Measurements from ENCODE around the gene MEIKIN.

MEIKIN gene

GRCh38 chr5:131947445-131947844, 2.0 kb upstream of the MEIKIN start:
- Histone ChIP-seq H3K4me3 (ENCODE audit: low read depth, low read length) (no peak overlapping the region), H3K79me2 (ENCODE audit: control insufficient read depth, insufficient read depth, low read length, unreplicated experiment) (no peaks in the 10 kb centered on the region), H3K4me1 (ENCODE audit: control insufficient read depth, insufficient read depth, low read length, unreplicated experiment) (no peaks in the 10 kb centered on the region), H2AFZ (ENCODE audit: low read length, unreplicated experiment) (no peak overlapping the region), H3K27ac (ENCODE audit: low read depth, low read length) (no peak overlapping the region), H3K27me3 (ENCODE audit: insufficient read depth, low read length) (peaks cover 40% of the 10 kb centered on the region), H3K36me3 (ENCODE audit: insufficient read depth, low read length) (no peaks in the 10 kb centered on the region)

DNA sequence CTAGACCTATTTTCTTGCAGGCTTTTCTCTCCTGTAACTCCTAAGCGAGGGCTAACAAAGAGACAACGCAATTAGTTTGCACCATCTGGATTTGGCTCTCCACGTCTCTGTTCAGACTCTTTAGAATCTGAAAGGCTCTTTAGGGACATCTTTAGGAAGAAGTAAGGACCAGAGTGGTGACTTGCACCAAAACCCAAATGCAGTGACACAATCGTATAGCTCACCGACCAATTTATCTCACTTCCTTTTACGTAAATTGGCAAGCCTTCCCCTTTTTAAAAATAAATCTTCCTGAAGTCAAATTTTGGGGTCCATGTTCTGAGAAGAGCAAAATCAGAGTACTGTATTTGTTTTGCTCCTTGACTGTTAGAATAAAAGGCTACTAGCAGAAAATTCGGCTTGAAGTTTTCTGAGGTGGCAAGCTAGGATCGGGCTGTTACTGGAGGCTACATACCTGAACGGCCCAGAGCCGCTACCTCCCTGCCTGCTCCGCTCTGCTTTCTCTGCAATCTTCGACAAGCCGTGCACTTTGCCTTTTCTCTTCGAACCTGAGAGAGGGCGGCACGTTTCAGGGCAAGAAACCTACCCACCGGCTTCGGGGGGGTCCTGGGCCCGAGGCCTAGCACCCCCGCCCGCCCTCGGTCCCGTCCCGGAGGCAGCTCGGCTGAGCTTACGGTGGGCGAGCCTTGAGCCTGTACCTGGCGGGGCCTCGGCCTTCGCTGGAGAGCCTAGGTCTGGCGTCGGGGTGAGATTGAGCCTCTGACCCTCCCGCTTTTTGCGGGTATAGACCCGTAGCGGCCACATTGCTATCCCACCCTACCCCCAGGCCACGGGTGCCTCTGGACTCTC, 537 bp downstream of the MEIKIN start:
- Histone ChIP-seq H3K79me2 (ENCODE audit: control insufficient read depth, insufficient read depth, low read length, unreplicated experiment) (no peaks in the 10 kb centered on the region), H3K4me1 (ENCODE audit: control insufficient read depth, insufficient read depth, low read length, unreplicated experiment) (no peaks in the 10 kb centered on the region), H2AFZ (ENCODE audit: low read length, unreplicated experiment) (no peak overlapping the region), H3K27me3 (ENCODE audit: insufficient read depth, low read length) (peaks cover 56% of the 10 kb centered on the region), H3K4me3 (ENCODE audit: low read depth, low read length) (no peak overlapping the region), H3K36me3 (ENCODE audit: insufficient read depth, low read length) (no peaks in the 10 kb centered on the region), H3K27ac (ENCODE audit: low read depth, low read length) (no peak overlapping the region)

DNA sequence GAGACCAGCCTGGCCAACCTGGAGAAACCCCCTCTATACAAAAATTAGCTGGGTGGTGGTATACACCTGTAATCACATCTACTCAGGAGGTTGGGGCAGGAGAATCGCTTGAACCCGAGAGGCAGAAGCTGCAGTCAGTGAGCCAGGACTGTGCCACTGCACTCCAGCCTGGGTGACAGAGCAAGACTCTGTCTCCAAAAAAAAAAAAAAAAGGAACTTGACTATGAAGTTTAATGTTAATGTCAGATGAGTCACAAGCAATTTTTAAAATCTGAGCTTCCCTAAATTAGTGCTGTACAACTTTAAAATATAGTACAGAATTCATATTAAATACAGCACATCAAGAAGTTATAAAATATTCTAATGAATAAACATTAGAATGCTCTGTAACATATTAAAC, 1.5 kb downstream of the MEIKIN start:
- Histone ChIP-seq H2AFZ (ENCODE audit: low read length, unreplicated experiment) (no peak overlapping the region), H3K4me3 (ENCODE audit: low read depth, low read length) (no peak overlapping the region), H3K4me1 (ENCODE audit: control insufficient read depth, insufficient read depth, low read length, unreplicated experiment) (no peaks in the 10 kb centered on the region), H3K27ac (ENCODE audit: low read depth, low read length) (no peak overlapping the region), H3K36me3 (ENCODE audit: insufficient read depth, low read length) (no peaks in the 10 kb centered on the region), H3K79me2 (ENCODE audit: control insufficient read depth, insufficient read depth, low read length, unreplicated experiment) (no peaks in the 10 kb centered on the region), H3K27me3 (ENCODE audit: insufficient read depth, low read length) (peaks cover 57% of the 10 kb centered on the region)

- H3K4me1 ChIP-seq (ENCODE audit: control insufficient read depth, insufficient read depth, low read length, unreplicated experiment) = no peaks in the 10 kb centered on the region
- H3K4me3 ChIP-seq (ENCODE audit: low read depth, low read length) = no peak overlapping the region
- no peaks in the 10 kb centered on the region for H3K79me2 ChIP-seq (ENCODE audit: control insufficient read depth, insufficient read depth, low read length, unreplicated experiment)
- peaks cover 48% of the 10 kb centered on the region for H3K27me3 ChIP-seq (ENCODE audit: insufficient read depth, low read length)
- no peak overlapping the region for H3K27ac ChIP-seq (ENCODE audit: low read depth, low read length)
- H2AFZ ChIP-seq (ENCODE audit: low read length, unreplicated experiment) = no peak overlapping the region
- no peaks in the 10 kb centered on the region for H3K36me3 ChIP-seq (ENCODE audit: insufficient read depth, low read length)
Measured at GRCh38 chr5:131942016-131942415, 3.4 kb downstream of the MEIKIN start.

- H3K4me1 ChIP-seq (ENCODE audit: control insufficient read depth, insufficient read depth, low read length, unreplicated experiment) = no peaks in the 10 kb centered on the region
- no peak overlapping the region for H3K27ac ChIP-seq (ENCODE audit: low read depth, low read length)
- no peak overlapping the region for H3K4me3 ChIP-seq (ENCODE audit: low read depth, low read length)
- H3K36me3 ChIP-seq (ENCODE audit: insufficient read depth, low read length) = no peaks in the 10 kb centered on the region
- H2AFZ ChIP-seq (ENCODE audit: low read length, unreplicated experiment) = no peak overlapping the region
- peaks cover 55% of the 10 kb centered on the region for H3K27me3 ChIP-seq (ENCODE audit: insufficient read depth, low read length)
- H3K79me2 ChIP-seq (ENCODE audit: control insufficient read depth, insufficient read depth, low read length, unreplicated experiment) = no peaks in the 10 kb centered on the region
Measured at GRCh38 chr5:131939690-131940345, 5.6 kb downstream of the MEIKIN start.

DNA sequence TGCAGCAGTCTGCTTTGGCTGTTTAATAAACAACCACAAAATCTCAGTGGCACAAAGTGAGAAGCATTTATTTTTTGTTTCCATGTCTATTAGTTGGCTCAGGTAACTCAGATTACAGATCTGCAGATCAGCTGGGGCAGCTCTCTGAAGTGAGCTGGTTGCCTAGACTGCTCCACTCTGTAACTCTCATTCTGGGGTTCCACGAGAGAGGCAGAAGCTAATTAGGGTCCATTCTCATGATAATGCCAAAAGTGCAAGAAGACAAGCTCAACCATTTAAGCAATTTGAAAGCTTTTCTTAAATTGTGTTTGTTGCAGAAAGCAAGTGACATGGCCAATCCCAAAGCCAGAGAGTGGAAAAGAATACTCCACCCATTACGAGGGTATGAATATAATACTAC, 13.2 kb downstream of the MEIKIN start:
- Histone ChIP-seq H2AFZ (ENCODE audit: low read length, unreplicated experiment) (no peak overlapping the region), H3K27ac (ENCODE audit: low read depth, low read length) (no peak overlapping the region), H3K4me1 (ENCODE audit: control insufficient read depth, insufficient read depth, low read length, unreplicated experiment) (no peaks in the 10 kb centered on the region), H3K36me3 (ENCODE audit: insufficient read depth, low read length) (no peaks in the 10 kb centered on the region), H3K79me2 (ENCODE audit: control insufficient read depth, insufficient read depth, low read length, unreplicated experiment) (no peaks in the 10 kb centered on the region), H3K4me3 (ENCODE audit: low read depth, low read length) (no peak overlapping the region), H3K27me3 (ENCODE audit: insufficient read depth, low read length) (peaks cover 68% of the 10 kb centered on the region)

DNA sequence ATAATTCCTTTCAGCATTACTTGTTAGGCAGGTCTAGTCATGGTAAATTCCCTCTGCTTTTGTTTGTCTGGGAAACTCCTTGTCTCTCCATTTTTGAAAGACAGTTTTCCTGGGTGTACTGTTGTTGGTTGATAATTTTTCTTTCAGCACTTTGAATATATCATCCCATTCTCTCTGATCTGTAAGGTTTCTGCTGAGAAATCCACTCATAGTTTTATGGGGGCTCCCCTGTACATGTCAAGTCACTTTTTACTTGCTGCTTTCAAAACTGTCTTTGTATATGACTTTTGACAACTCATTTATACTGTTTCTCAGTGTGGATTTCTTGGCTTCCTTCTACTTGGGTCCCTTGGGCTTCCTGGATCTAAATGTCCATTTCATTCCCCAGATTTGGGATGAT, 16.5 kb downstream of the MEIKIN start:
- no peaks in the 10 kb centered on the region for H3K36me3 ChIP-seq (ENCODE audit: insufficient read depth, low read length)
- H3K27me3 ChIP-seq (ENCODE audit: insufficient read depth, low read length) = peaks cover 75% of the 10 kb centered on the region
- no peaks in the 10 kb centered on the region for H3K79me2 ChIP-seq (ENCODE audit: control insufficient read depth, insufficient read depth, low read length, unreplicated experiment)
- H3K4me1 ChIP-seq (ENCODE audit: control insufficient read depth, insufficient read depth, low read length, unreplicated experiment) = no peaks in the 10 kb centered on the region
- H3K27ac ChIP-seq (ENCODE audit: low read depth, low read length) = no peak overlapping the region
- no peak overlapping the region for H3K4me3 ChIP-seq (ENCODE audit: low read depth, low read length)
- H2AFZ ChIP-seq (ENCODE audit: low read length, unreplicated experiment) = no peak overlapping the region

DNA sequence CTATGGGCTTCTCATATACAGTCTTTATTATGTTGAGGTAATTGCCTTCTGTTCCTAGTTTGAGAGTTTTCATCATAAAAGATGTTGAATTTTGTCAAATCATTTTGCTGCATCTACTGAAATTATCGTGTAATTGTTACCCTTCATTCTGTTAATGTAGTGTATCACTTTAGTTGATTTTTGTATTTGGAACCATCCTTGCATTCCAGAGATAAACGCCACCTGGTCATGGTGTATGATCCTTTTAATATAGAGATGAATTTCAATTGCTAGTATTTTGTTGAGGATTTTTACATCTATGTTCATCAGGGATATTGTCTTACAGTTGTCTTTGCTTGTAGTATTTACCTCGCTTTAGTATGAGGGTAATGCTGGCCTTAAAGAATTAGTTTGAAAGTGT, 19.3 kb downstream of the MEIKIN start:
- Histone ChIP-seq H3K27me3 (ENCODE audit: insufficient read depth, low read length) (peaks cover 50% of the 10 kb centered on the region), H3K4me3 (ENCODE audit: low read depth, low read length) (no peak overlapping the region), H2AFZ (ENCODE audit: low read length, unreplicated experiment) (no peak overlapping the region), H3K4me1 (ENCODE audit: control insufficient read depth, insufficient read depth, low read length, unreplicated experiment) (no peaks in the 10 kb centered on the region), H3K27ac (ENCODE audit: low read depth, low read length) (no peak overlapping the region), H3K79me2 (ENCODE audit: control insufficient read depth, insufficient read depth, low read length, unreplicated experiment) (no peaks in the 10 kb centered on the region), H3K36me3 (ENCODE audit: insufficient read depth, low read length) (no peaks in the 10 kb centered on the region)

DNA sequence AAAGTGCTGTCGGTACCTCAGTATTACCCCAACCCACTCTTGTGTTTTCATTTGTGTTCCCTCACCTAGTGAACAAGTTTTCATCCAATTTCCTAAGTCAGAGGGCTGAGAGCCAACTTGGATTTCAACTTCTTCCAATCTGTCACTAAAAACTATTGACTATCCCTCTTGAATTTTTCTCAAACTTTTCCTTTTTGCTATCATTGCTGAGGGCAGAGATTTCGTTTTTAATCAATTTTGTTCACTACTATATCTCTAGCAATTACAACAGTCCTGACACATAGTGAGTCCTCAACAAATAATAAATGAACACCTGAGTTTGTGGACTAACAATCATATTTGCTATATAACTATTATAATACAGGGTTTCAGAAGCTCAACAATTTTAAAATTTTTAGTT, 29.0 kb downstream of the MEIKIN start:
- no peak overlapping the region for H3K27ac ChIP-seq (ENCODE audit: low read depth, low read length)
- no peaks in the 10 kb centered on the region for H3K36me3 ChIP-seq (ENCODE audit: insufficient read depth, low read length)
- no peaks in the 10 kb centered on the region for H3K79me2 ChIP-seq (ENCODE audit: control insufficient read depth, insufficient read depth, low read length, unreplicated experiment)
- H2AFZ ChIP-seq (ENCODE audit: low read length, unreplicated experiment) = no peak overlapping the region
- H3K27me3 ChIP-seq (ENCODE audit: insufficient read depth, low read length) = peaks cover 88% of the 10 kb centered on the region
- no peak overlapping the region for H3K4me3 ChIP-seq (ENCODE audit: low read depth, low read length)
- no peaks in the 10 kb centered on the region for H3K4me1 ChIP-seq (ENCODE audit: control insufficient read depth, insufficient read depth, low read length, unreplicated experiment)

GRCh38 chr5:131914472-131914871, 31.0 kb downstream of the MEIKIN start:
- peaks cover 93% of the 10 kb centered on the region for H3K27me3 ChIP-seq (ENCODE audit: insufficient read depth, low read length)
- H3K4me1 ChIP-seq (ENCODE audit: control insufficient read depth, insufficient read depth, low read length, unreplicated experiment) = no peaks in the 10 kb centered on the region
- H3K36me3 ChIP-seq (ENCODE audit: insufficient read depth, low read length) = no peaks in the 10 kb centered on the region
- H3K79me2 ChIP-seq (ENCODE audit: control insufficient read depth, insufficient read depth, low read length, unreplicated experiment) = no peaks in the 10 kb centered on the region
- H3K4me3 ChIP-seq (ENCODE audit: low read depth, low read length) = no peak overlapping the region
- H3K27ac ChIP-seq (ENCODE audit: low read depth, low read length) = no peak overlapping the region
- H2AFZ ChIP-seq (ENCODE audit: low read length, unreplicated experiment) = no peak overlapping the region

DNA sequence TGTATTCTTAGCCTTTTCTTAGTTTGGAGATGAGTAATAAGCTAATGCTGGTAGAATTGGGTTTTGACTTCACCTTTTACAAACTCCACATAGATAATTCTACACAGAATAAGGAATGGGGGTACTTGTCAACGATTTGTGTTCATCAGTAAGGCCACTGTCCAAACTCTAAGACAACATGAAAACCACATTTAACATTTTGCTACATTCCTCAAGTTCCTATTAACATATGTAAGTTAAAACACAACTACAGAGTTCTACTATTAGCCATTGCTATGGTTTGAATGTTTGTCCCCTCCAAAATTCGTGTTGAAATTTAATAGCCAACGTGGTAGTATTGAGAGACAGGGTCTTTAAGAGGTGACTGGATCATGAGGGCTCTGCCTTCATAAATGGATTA, 31.9 kb downstream of the MEIKIN start:
- H3K36me3 ChIP-seq (ENCODE audit: insufficient read depth, low read length) = no peaks in the 10 kb centered on the region
- peaks cover 93% of the 10 kb centered on the region for H3K27me3 ChIP-seq (ENCODE audit: insufficient read depth, low read length)
- no peak overlapping the region for H3K4me3 ChIP-seq (ENCODE audit: low read depth, low read length)
- H3K79me2 ChIP-seq (ENCODE audit: control insufficient read depth, insufficient read depth, low read length, unreplicated experiment) = no peaks in the 10 kb centered on the region
- H3K4me1 ChIP-seq (ENCODE audit: control insufficient read depth, insufficient read depth, low read length, unreplicated experiment) = no peaks in the 10 kb centered on the region
- no peak overlapping the region for H2AFZ ChIP-seq (ENCODE audit: low read length, unreplicated experiment)
- H3K27ac ChIP-seq (ENCODE audit: low read depth, low read length) = no peak overlapping the region

All from ACC112 (cell line).